ENCODE results near the gene MAPK1.
"Not testable (repeated sequence)": the region's sequence is repeated elsewhere in the genome, so short reads cannot be mapped to it uniquely, and the experiment has no call there.

MAPK1 gene

GRCh38 chr22:21752276-21752675 is 115.2 kb downstream of the MAPK1 start:
- no peak for DNase-seq

- DNase-seq: no peak
Observed at GRCh38 chr22:21745948-21746347, 121.5 kb downstream of the MAPK1 start.

GRCh38 chr22:21744917-21745316 is 122.5 kb downstream of the MAPK1 start:
- not testable (repeated sequence) for DNase-seq

GRCh38 chr22:21741790-21742189 is 125.7 kb downstream of the MAPK1 start:
- DNase-seq: no peak

- DNase-seq: no peak
Observed at GRCh38 chr22:21741059-21741458, 126.4 kb downstream of the MAPK1 start.

GRCh38 chr22:21739828-21740377 is 127.5 kb downstream of the MAPK1 start:
- no peak for DNase-seq

- DNase-seq: no peak
Observed at GRCh38 chr22:21738966-21739365, 128.5 kb downstream of the MAPK1 start.

GRCh38 chr22:21738081-21738480 is 129.4 kb downstream of the MAPK1 start:
- DNase-seq: no peak

- no peak for DNase-seq
Observed at GRCh38 chr22:21736948-21737347, 130.5 kb downstream of the MAPK1 start.

- DNase-seq: no peak
Observed at GRCh38 chr22:21736084-21736642, 131.3 kb downstream of the MAPK1 start.

GRCh38 chr22:21735200-21736083 is 132.0 kb downstream of the MAPK1 start, which contains the start of gene YPEL1:
Gene YPEL1, minus strand, starts transcription at chr22:21735794. Its CDS starts 25,050 bp downstream, at chr22:21710744.
- peak; percentile 91 for DNase-seq

- peak; percentile 47 for DNase-seq
Observed at GRCh38 chr22:21734540-21735199, 132.8 kb downstream of the MAPK1 start.

- DNase-seq: no peak
Observed at GRCh38 chr22:21731503-21731902, 135.9 kb downstream of the MAPK1 start.

- no peak for DNase-seq
Observed at GRCh38 chr22:21730535-21731308, 136.7 kb downstream of the MAPK1 start.

GRCh38 chr22:21729184-21729583 is 138.3 kb downstream of the MAPK1 start:
- not testable (repeated sequence) for DNase-seq

GRCh38 chr22:21728270-21728669 is 139.2 kb downstream of the MAPK1 start:
- no peak for DNase-seq

- DNase-seq: no peak
Observed at GRCh38 chr22:21727768-21728167, 139.7 kb downstream of the MAPK1 start.

GRCh38 chr22:21727159-21727558 is 140.3 kb downstream of the MAPK1 start:
- DNase-seq: no peak

GRCh38 chr22:21726650-21727049 is 140.8 kb downstream of the MAPK1 start:
- peak; percentile 59 for DNase-seq

GRCh38 chr22:21725956-21726649 is 141.3 kb downstream of the MAPK1 start:
- DNase-seq: no peak

- not testable (repeated sequence) for DNase-seq
Observed at GRCh38 chr22:21724496-21724895, 142.9 kb downstream of the MAPK1 start.
